NCI-H345 (cell line): Measurements from ENCODE around the gene KRT85.

ENCODE experiments used
- DNase-seq: peaks from one replicate; lab custom pipeline; 2025; lab: John Stamatoyannopoulos, UW

The KRT85 gene

GRCh38 chr12:52367876-52368275, 595 bp upstream of the KRT85 start:
- no peak for DNase-seq

- DNase-seq, result no peak
Measured at GRCh38 chr12:52364901-52365489, 2.3 kb downstream of the KRT85 start.

GRCh38 chr12:52364061-52364460, 3.2 kb downstream of the KRT85 start:
- no peak for DNase-seq

- no peak for DNase-seq
Measured at GRCh38 chr12:52363111-52363679, 4.1 kb downstream of the KRT85 start.

- peak; percentile 19 for DNase-seq
Measured at GRCh38 chr12:52362118-52362726, 5.1 kb downstream of the KRT85 start.

- no peak for DNase-seq
Measured at GRCh38 chr12:52361553-52361952, 5.7 kb downstream of the KRT85 start.

GRCh38 chr12:52360663-52361271, 6.5 kb downstream of the KRT85 start:
- no peak for DNase-seq

- no peak for DNase-seq
Measured at GRCh38 chr12:52360106-52360662, 7.1 kb downstream of the KRT85 start.

- DNase-seq, result no peak
Measured at GRCh38 chr12:52359621-52360061, 7.6 kb downstream of the KRT85 start.

GRCh38 chr12:52358575-52359350, 8.5 kb downstream of the KRT85 start:
- DNase-seq, result peak; percentile 53

GRCh38 chr12:52356762-52357580, 10.3 kb downstream of the KRT85 start:
- no peak for DNase-seq

- DNase-seq, result no peak
Measured at GRCh38 chr12:52356031-52356761, 11.1 kb downstream of the KRT85 start.

GRCh38 chr12:52355176-52355575, 12.1 kb downstream of the KRT85 start:
- DNase-seq, result no peak

- peak; percentile 57 for DNase-seq
Measured at GRCh38 chr12:52354200-52354599, 13.1 kb downstream of the KRT85 start.

GRCh38 chr12:52353766-52354165, 13.5 kb downstream of the KRT85 start:
- DNase-seq, result no peak

GRCh38 chr12:52352951-52353350, 14.3 kb downstream of the KRT85 start:
- no peak for DNase-seq

GRCh38 chr12:52351196-52352059, 15.9 kb downstream of the KRT85 start:
- DNase-seq, result no peak

- no peak for DNase-seq
Measured at GRCh38 chr12:52350786-52351185, 16.5 kb downstream of the KRT85 start.

- DNase-seq, result no peak
Measured at GRCh38 chr12:52350021-52350620, 17.2 kb downstream of the KRT85 start.
